ENCODE measurements around the gene SLC7A7. TPM values are rescaled to one million over a fixed set of nuclear protein-coding genes. Genes with fewer than 3 reads are reported as not detected.

The SLC7A7 gene
- total and polyA plus RNA-seq, 9 of the 15 experiments (the other 6 are each of a cell fraction or from before 2014, with no cell fraction given), result 0.07 to 0.68 (median 0.41) TPM

GRCh38 chr14:22769369-22769768, 45.9 kb downstream of the SLC7A7 start (continued):
- TF ChIP-seq ZNF589 (CRISPR knock-in tag; IDR thresholded peaks at IDR 0.05; ENCODE audit: low read depth) (no peak), MEIS2 (IDR thresholded peaks at IDR 0.05; ENCODE audit: partially characterized antibody) (no peak), NCOA2 (IDR thresholded peaks at IDR 0.05; ENCODE audit: partially characterized antibody in 2 of 2) (no peak)

GRCh38 chr14:22768947-22769346, 46.3 kb downstream of the SLC7A7 start:
- Histone ChIP-seq H3K9ac (ENCODE audit: insufficient read depth in 1 of 2, low read depth in 2 of 2, low read length in 2 of 2) (no peak overlapping the region), H4K20me1 (replicated peaks; ENCODE audit: control insufficient read depth, insufficient read depth, low read length) (no peaks in the 10 kb centered on the region), H3K4me1 (replicated peaks in 1 of 2; ENCODE audit: control insufficient read depth in 2 of 2, insufficient read depth in 2 of 2, low read length in 2 of 2) (peaks cover 7 to 10% of the 10 kb centered on the region in 2 experiments; a peak in 4 of 5 replicates), H3K9me1 (ENCODE audit: control insufficient read depth, insufficient read depth, low read length) (no peaks in the 10 kb centered on the region), H3K36me3 (ENCODE audit: control insufficient read depth, insufficient read depth, low read length) (peaks cover 62% of the 10 kb centered on the region), H3K79me2 (ENCODE audit: control insufficient read depth, insufficient read depth, low read length) (peaks cover 39% of the 10 kb centered on the region), H3K27me3 (ENCODE audit: control insufficient read depth in 2 of 2, insufficient read depth in 2 of 2, low read length in 2 of 2) (no peaks in the 10 kb centered on the region), H3K4me2 (ENCODE audit: insufficient read depth, low read length) (no peak overlapping the region), H3K27ac (ENCODE audit: extremely low read depth, low read depth, low read length) (no peak overlapping the region), H3K9me3 (replicated peaks; ENCODE audit: control insufficient read depth, insufficient read depth, low read depth, low read length) (no peaks in the 10 kb centered on the region), H3K4me3 (no peak overlapping the region), H2AFZ (ENCODE audit: low read depth, low read length) (no peak overlapping the region)
- no peak for DNase-seq (ENCODE audit: extremely low read depth in 1 of 4, low spot score in 3 of 4)
- intact Hi-C loops (cut with micrococcal nuclease) (loop anchor here (5.0 to 10.0 kb wide), 2 partner anchors 54 to 558 kb away; no protein-coding TSS in a partner anchor), in situ Hi-C loops (cut with MboI) (no loop called here)
- no peak for FAIRE-seq
- BruUV-seq (replicated peaks), result no TSS peak
- ChIA-PET POLR2A (no interaction called here), CTCF (ENCODE audit: low intra/inter-chr PET ratio) (no interaction called here)
- no peak for ATAC-seq
- WGBS (ENCODE audit: insufficient coverage, low coverage, missing lambda C conversion rate), result 94% methylated on average over 4 of the region's 4 CpGs
- TF ChIP-seq ZNF165 (CRISPR knock-in tag; IDR thresholded peaks at IDR 0.05; ENCODE audit: borderline replicate concordance), result no peak
- TF ChIP-seq CEBPG (CRISPR knock-in tag; IDR thresholded peaks at IDR 0.05), result no peak
- TF ChIP-seq CEBPG (tag; conservative IDR thresholded peaks at IDR 0.05 in 1 of 2, IDR thresholded peaks at IDR 0.05 in 1 of 2), result 0 out of 4 replicates have a peak, but pooled peaks of 1 of the 2 experiments have one; percentile 36
- no peak for TF ChIP-seq FOXP4 (CRISPR knock-in tag; IDR thresholded peaks at IDR 0.05; ENCODE audit: borderline replicate concordance)
- TF ChIP-seq CEBPB (tag; IDR thresholded peaks at IDR 0.05), result peak; percentile 53
